WTC11 (cell line): Measurements from ENCODE around the gene MRC1. TPM values are rescaled to one million over a fixed set of nuclear protein-coding genes. Genes with fewer than 3 reads are reported as not detected.

Experiments used
- ATAC-seq: fragments of 200-7000 bp; cut with Tn5 transposase; 2 replicates; pipeline ENCODE4 v1.10.0; 2021; ENCODE audit warnings: mild to moderate bottlenecking, moderate library complexity
- CTCF ChIA-PET: fragments of 300-600 bp; sonication (Branson Sonifier 250); formaldehyde crosslinking; loops from one replicate; lab custom pipeline; 2021; ENCODE audit warnings: antibody characterized with exemption; lab: Charles Lee
- POLR2A ChIA-PET: fragments of 350-600 bp; sonication (Branson Sonifier 250); formaldehyde crosslinking; loops from one replicate; lab custom pipeline; 2021; ENCODE audit warnings: antibody characterized with exemption; lab: Charles Lee
- DNase-seq: peaks from one replicate; pipeline ENCODE4 v3.0.0; 2021; ENCODE audit warnings: low spot score
- H3K27ac Mint-ChIP-seq: 2 replicates; pipeline ENCODE4 v1.8.0; 2021; ENCODE audit warnings: mixed read lengths
- H3K27me3 Mint-ChIP-seq: 2 replicates; pipeline ENCODE4 v1.8.0; 2021; ENCODE audit warnings: low read depth, mild to moderate bottlenecking, moderate library complexity, mixed read lengths
- H3K36me3 Mint-ChIP-seq: 2 replicates; pipeline ENCODE4 v1.8.0; 2021; ENCODE audit warnings: mixed read lengths
- H3K4me1 Mint-ChIP-seq: 2 replicates; pipeline ENCODE4 v1.8.0; 2022; ENCODE audit warnings: mixed read lengths
- H3K4me3 Mint-ChIP-seq: 2 replicates; pipeline ENCODE4 v1.8.0; 2021; ENCODE audit warnings: mild to moderate bottlenecking, moderate library complexity, mixed read lengths
- H3K9me3 Mint-ChIP-seq: 2 replicates; pipeline ENCODE4 v1.8.0; 2021; ENCODE audit warnings: mixed read lengths
- EMX1 ChIP-seq: fragments of 250-450 bp; sonication (Bioruptor Pico); IDR thresholded peaks from 2 replicates; pipeline ENCODE4 v1.8.0; 2021; ENCODE audit warnings: mild to moderate bottlenecking
- GABPB1 ChIP-seq: sonication (generic); formaldehyde crosslinking; IDR thresholded peaks from 2 replicates; pipeline ENCODE4 v1.8.1; 2023; ENCODE audit warnings: mild to moderate bottlenecking, missing genetic modification reagents
- GRHL2 ChIP-seq: fragments of 250-450 bp; sonication (Bioruptor Pico); IDR thresholded peaks from 2 replicates; pipeline ENCODE4 v1.8.0; 2022; ENCODE audit warnings: mild to moderate bottlenecking, moderate library complexity; ENCODE audit not compliant: insufficient replicate concordance, severe bottlenecking
- NR2C2 ChIP-seq: sonication (generic); formaldehyde crosslinking; IDR thresholded peaks from 2 replicates; pipeline ENCODE4 v1.8.0; 2022; ENCODE audit warnings: mild to moderate bottlenecking, missing genetic modification reagents
- RORB ChIP-seq: fragments of 250-450 bp; sonication (Bioruptor Pico); IDR thresholded peaks from 2 replicates; pipeline ENCODE4 v1.9.0; 2021; ENCODE audit warnings: mild to moderate bottlenecking
- SMAD3 ChIP-seq: sonication (generic); formaldehyde crosslinking; IDR thresholded peaks from 2 replicates; pipeline ENCODE4 v1.8.0; 2022; ENCODE audit warnings: missing genetic modification reagents, mild to moderate bottlenecking, borderline replicate concordance
- SOX15 ChIP-seq: fragments of 250-450 bp; sonication (Bioruptor Pico); IDR thresholded peaks from 2 replicates; pipeline ENCODE4 v1.9.0; 2021; ENCODE audit warnings: mild to moderate bottlenecking
- ZBTB21 ChIP-seq: sonication (generic); formaldehyde crosslinking; IDR thresholded peaks from 2 replicates; pipeline ENCODE4 v1.8.1; 2023; ENCODE audit warnings: mild to moderate bottlenecking, missing genetic modification reagents, borderline replicate concordance
- ZNF263 ChIP-seq: sonication (generic); formaldehyde crosslinking; IDR thresholded peaks from 2 replicates; pipeline ENCODE4 v1.8.1; 2022; ENCODE audit warnings: low read depth, mild to moderate bottlenecking, moderate library complexity, missing genetic modification reagents
- ZNF317 ChIP-seq: sonication (generic); formaldehyde crosslinking; IDR thresholded peaks from 2 replicates; pipeline ENCODE4 v1.8.1; 2023; ENCODE audit warnings: low read depth, mild to moderate bottlenecking, moderate library complexity, missing genetic modification reagents, borderline replicate concordance
- ZNF423 ChIP-seq: fragments of 250-450 bp; sonication (Bioruptor Pico); IDR thresholded peaks from 2 replicates; pipeline ENCODE4 v2.1.2; 2022; ENCODE audit warnings: mild to moderate bottlenecking, moderate library complexity
- total RNA-seq: library from RNA; stranded (reverse); gene quantifications from 3 replicates; pipeline ENCODE4 v1.2.3, GENCODE V29; 2021
- TF ChIP-seq, protein P1 (sequence below): fragments of 250-450 bp; sonication (Bioruptor Pico); IDR thresholded peaks from 2 replicates; pipeline ENCODE4 v1.9.0; 2021; ENCODE audit warnings: mild to moderate bottlenecking, borderline replicate concordance
- TF ChIP-seq, protein P2 (sequence below): sonication (generic); formaldehyde crosslinking; IDR thresholded peaks from 2 replicates; pipeline ENCODE4 v1.8.1; 2023; ENCODE audit warnings: mild to moderate bottlenecking, missing genetic modification reagents, moderate library complexity
- TF ChIP-seq, protein P3 (sequence below): sonication (generic); formaldehyde crosslinking; IDR thresholded peaks from 2 replicates; pipeline ENCODE4 v1.8.0; 2023; ENCODE audit warnings: missing genetic modification reagents
- TF ChIP-seq, protein P4 (sequence below): sonication (generic); formaldehyde crosslinking; IDR thresholded peaks from 2 replicates; pipeline ENCODE4 v1.8.1; 2022; ENCODE audit warnings: low read depth, missing genetic modification reagents, borderline replicate concordance
- TF ChIP-seq, protein P5 (sequence below): fragments of 250-450 bp; sonication (Bioruptor Pico); conservative IDR thresholded peaks from 2 replicates; pipeline ENCODE4 v1.9.0; 2021; ENCODE audit warnings: mild to moderate bottlenecking

Gene MRC1
- total RNA-seq, 1 experiment from 2014 or later = 0.33 TPM

DNA sequence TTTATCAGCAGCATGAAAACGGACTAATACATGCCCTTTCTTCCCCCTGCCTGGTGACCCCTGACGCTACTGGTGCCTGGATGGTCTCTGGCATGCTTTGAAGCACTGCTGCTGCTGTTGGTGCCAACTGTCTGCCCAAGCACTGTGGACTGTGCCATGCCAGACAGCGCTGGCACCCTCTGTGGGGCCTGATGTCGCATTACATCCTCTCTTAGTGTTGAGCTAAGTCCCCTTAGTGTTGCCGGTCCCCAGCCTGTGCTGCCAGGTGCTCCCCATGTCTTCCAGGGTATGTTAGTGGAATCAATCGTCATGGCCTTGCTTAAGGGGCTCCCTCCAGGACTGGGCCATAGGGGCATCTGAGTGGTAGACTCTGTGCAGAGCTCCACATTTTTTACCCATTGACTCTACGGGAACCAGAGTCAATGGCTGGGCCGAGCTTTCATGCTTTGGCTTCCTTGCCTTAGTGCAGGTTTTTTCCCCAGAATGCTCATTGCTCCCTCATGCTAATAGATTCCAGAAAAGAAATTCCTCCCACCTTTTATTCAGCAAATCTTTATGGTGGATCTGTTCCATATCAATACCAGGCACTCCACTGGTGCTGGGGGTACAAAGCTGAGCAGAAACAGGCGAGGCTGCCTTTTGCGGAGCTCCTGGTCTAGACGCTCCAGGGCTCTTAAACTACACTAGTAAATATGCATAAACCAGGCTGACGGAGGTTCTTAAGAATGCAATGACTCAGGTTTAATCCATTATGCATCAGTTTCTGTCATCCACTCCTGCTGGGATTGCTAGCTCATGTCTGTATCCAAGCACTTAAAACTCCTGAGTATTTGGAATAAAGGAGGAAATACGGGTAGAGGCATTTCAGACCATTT is 21.8 kb upstream of the MRC1 start (continued):
- TF ChIP-seq, protein P1, sequence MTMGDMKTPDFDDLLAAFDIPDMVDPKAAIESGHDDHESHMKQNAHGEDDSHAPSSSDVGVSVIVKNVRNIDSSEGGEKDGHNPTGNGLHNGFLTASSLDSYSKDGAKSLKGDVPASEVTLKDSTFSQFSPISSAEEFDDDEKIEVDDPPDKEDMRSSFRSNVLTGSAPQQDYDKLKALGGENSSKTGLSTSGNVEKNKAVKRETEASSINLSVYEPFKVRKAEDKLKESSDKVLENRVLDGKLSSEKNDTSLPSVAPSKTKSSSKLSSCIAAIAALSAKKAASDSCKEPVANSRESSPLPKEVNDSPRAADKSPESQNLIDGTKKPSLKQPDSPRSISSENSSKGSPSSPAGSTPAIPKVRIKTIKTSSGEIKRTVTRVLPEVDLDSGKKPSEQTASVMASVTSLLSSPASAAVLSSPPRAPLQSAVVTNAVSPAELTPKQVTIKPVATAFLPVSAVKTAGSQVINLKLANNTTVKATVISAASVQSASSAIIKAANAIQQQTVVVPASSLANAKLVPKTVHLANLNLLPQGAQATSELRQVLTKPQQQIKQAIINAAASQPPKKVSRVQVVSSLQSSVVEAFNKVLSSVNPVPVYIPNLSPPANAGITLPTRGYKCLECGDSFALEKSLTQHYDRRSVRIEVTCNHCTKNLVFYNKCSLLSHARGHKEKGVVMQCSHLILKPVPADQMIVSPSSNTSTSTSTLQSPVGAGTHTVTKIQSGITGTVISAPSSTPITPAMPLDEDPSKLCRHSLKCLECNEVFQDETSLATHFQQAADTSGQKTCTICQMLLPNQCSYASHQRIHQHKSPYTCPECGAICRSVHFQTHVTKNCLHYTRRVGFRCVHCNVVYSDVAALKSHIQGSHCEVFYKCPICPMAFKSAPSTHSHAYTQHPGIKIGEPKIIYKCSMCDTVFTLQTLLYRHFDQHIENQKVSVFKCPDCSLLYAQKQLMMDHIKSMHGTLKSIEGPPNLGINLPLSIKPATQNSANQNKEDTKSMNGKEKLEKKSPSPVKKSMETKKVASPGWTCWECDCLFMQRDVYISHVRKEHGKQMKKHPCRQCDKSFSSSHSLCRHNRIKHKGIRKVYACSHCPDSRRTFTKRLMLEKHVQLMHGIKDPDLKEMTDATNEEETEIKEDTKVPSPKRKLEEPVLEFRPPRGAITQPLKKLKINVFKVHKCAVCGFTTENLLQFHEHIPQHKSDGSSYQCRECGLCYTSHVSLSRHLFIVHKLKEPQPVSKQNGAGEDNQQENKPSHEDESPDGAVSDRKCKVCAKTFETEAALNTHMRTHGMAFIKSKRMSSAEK (CRISPR knock-in tag) = no peak
- TF ChIP-seq, protein P2, sequence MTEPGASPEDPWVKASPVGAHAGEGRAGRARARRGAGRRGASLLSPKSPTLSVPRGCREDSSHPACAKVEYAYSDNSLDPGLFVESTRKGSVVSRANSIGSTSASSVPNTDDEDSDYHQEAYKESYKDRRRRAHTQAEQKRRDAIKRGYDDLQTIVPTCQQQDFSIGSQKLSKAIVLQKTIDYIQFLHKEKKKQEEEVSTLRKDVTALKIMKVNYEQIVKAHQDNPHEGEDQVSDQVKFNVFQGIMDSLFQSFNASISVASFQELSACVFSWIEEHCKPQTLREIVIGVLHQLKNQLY (CRISPR knock-in tag) = no peak
- no peak for TF ChIP-seq NR2C2 (CRISPR knock-in tag)
- TF ChIP-seq, protein P3, sequence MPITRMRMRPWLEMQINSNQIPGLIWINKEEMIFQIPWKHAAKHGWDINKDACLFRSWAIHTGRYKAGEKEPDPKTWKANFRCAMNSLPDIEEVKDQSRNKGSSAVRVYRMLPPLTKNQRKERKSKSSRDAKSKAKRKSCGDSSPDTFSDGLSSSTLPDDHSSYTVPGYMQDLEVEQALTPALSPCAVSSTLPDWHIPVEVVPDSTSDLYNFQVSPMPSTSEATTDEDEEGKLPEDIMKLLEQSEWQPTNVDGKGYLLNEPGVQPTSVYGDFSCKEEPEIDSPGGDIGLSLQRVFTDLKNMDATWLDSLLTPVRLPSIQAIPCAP (CRISPR knock-in tag) = no peak

DNA sequence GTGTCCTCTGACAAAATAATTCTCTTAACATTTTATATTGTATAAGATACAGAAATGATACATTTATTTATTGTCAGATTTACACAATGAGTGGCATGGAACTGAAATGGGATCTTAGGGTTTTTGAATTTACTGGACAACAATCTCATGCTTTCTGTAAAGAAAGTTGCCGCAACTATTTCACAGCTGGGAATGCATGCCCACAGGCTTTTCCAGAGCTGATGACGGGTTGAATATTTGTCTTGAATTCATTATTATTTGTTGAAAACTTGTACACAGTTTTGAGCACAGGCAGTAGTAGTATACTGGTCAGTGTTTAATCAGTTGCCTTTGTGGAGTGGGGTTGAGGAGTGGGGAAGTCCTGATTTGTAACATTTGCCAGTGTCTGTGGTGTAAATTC is 20.5 kb upstream of the MRC1 start:
- no peak overlapping the region for H3K27ac Mint-ChIP-seq
- H3K36me3 Mint-ChIP-seq = no peaks in the 10 kb centered on the region
- TF ChIP-seq SMAD3 (CRISPR knock-in tag) (no peak), GRHL2 (CRISPR knock-in tag) (no peak), ZNF263 (CRISPR knock-in tag) (no peak), EMX1 (no peak), RORB (CRISPR knock-in tag) (no peak)
- TF ChIP-seq, protein P2 (CRISPR knock-in tag) = no peak
- TF ChIP-seq, protein P3 (CRISPR knock-in tag) = no peak
- CTCF ChIA-PET = interaction anchor here (3.3 kb wide), 1 partner anchor 13 kb away, joined by 11 read pairs; no protein-coding TSS in a partner anchor
- no peak for ATAC-seq
- DNase-seq = no peak
- no peaks in the 10 kb centered on the region for H3K9me3 Mint-ChIP-seq
- no peaks in the 10 kb centered on the region for H3K27me3 Mint-ChIP-seq
- peaks cover 5% of the 10 kb centered on the region for H3K4me1 Mint-ChIP-seq
- POLR2A ChIA-PET = no interaction called here
- no peak overlapping the region for H3K4me3 Mint-ChIP-seq

DNA sequence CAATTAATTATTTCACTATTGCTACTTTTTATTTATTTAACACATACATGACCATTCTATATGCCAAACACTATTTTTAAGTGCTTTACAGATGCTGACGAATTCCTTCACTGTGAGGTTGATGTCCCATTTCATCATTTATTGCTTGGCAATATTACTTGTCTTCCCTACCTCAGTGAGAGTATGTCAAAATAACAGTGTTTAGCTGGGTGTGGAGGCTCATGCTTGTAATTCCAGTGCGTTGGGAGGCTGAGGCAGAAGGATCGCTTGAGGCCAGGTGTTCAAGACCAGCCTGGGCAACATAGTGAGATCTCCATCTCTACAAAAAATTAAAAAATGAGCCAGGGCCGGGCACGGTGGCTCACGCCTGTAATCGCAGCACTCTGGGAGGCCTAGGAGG is 19.8 kb upstream of the MRC1 start:
- CTCF ChIA-PET = interaction anchor here (3.3 kb wide), 1 partner anchor 12 kb away, joined by 11 read pairs; no protein-coding TSS in a partner anchor
- POLR2A ChIA-PET = no interaction called here
- Mint-ChIP-seq H3K27ac (no peak overlapping the region), H3K9me3 (no peaks in the 10 kb centered on the region), H3K36me3 (no peaks in the 10 kb centered on the region), H3K27me3 (no peaks in the 10 kb centered on the region), H3K4me1 (peaks cover 5% of the 10 kb centered on the region), H3K4me3 (no peak overlapping the region)
- ATAC-seq = no peak
- DNase-seq = no peak
- no peak for TF ChIP-seq EMX1
- no peak for TF ChIP-seq ZNF317

DNA sequence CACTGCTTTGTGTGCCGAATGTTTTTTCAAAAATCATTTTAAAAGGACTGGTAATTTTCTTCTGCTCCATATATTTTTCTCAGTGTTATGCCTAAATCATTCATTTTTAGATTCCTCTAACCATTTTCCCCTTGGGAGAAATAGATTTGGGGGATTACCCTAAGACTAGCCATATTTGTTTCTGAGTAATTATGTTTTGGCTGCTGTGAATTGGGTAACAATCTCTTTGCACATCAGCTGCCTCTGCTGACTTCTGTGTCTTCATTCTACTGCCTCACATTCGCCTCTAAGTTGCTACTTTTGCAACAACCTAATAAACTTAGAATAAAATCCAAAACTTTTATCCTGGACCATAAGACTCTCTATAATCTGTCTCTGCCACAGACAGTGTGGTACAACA is 18.5 kb upstream of the MRC1 start:
- no peak for DNase-seq
- no peaks in the 10 kb centered on the region for H3K27me3 Mint-ChIP-seq
- no peaks in the 10 kb centered on the region for H3K36me3 Mint-ChIP-seq
- no peak for ATAC-seq
- ChIA-PET CTCF (interaction anchor here (0.8 to 3.2 kb wide), 2 partner anchors 9 to 11 kb away, joined by 3 to 17 read pairs; no protein-coding TSS in a partner anchor), POLR2A (no interaction called here)
- no peak overlapping the region for H3K27ac Mint-ChIP-seq
- peaks cover 4% of the 10 kb centered on the region for H3K9me3 Mint-ChIP-seq
- H3K4me3 Mint-ChIP-seq = no peak overlapping the region
- H3K4me1 Mint-ChIP-seq = peaks cover 5% of the 10 kb centered on the region
- TF ChIP-seq GABPB1 (CRISPR knock-in tag) = no peak
- TF ChIP-seq, protein P4, sequence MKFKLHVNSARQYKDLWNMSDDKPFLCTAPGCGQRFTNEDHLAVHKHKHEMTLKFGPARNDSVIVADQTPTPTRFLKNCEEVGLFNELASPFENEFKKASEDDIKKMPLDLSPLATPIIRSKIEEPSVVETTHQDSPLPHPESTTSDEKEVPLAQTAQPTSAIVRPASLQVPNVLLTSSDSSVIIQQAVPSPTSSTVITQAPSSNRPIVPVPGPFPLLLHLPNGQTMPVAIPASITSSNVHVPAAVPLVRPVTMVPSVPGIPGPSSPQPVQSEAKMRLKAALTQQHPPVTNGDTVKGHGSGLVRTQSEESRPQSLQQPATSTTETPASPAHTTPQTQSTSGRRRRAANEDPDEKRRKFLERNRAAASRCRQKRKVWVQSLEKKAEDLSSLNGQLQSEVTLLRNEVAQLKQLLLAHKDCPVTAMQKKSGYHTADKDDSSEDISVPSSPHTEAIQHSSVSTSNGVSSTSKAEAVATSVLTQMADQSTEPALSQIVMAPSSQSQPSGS (CRISPR knock-in tag) = no peak
- TF ChIP-seq ZBTB21 (CRISPR knock-in tag) = no peak
- no peak for TF ChIP-seq SOX15 (CRISPR knock-in tag)
- no peak for TF ChIP-seq ZNF423 (CRISPR knock-in tag)
- TF ChIP-seq, protein P5, sequence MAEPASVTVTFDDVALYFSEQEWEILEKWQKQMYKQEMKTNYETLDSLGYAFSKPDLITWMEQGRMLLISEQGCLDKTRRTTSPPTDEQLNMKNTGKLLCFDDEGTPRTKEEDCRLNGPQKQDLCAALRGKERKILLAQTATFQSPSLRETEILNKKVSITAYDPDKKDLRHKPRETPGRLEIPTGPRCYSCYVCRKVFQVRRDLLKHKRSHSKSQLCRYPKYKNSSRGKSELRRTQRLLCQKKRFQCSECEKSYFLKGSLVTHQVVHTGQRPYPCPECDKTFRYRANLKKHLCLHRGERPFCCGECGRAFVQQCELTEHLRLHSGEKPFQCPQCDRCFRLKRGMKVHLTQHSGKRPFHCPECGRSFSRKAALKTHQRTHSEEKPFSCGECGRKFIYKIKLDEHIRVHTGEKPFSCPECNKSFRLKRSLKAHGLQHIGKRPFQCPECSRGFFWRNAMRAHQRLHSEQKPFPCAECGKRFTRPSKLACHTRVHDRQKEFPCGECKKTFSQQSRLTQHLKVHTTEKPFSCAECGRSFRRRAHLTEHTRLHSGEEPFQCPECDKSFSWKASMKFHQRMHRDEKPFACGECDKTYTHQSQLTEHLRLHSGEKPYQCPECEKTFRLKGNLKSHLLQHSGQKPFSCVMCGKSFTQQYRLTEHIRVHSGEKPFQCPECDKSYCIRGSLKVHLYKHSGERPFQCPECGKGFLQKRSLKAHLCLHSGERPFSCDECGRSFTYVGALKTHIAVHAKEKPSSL = no peak
- TF ChIP-seq ZNF317 = no peak
